WTC11 (cell line): Measurements from ENCODE around the gene ANGEL1. TPM values are rescaled to one million over a fixed set of nuclear protein-coding genes. Genes with fewer than 3 reads are reported as not detected.

ENCODE experiments used
- ATAC-seq: fragments of 200-7000 bp; cut with Tn5 transposase; 2 replicates; pipeline ENCODE4 v1.10.0; 2021; ENCODE audit warnings: mild to moderate bottlenecking, moderate library complexity
- CTCF ChIA-PET: fragments of 300-600 bp; sonication (Branson Sonifier 250); formaldehyde crosslinking; loops from one replicate; lab custom pipeline; 2021; ENCODE audit warnings: antibody characterized with exemption; lab: Charles Lee
- POLR2A ChIA-PET: fragments of 350-600 bp; sonication (Branson Sonifier 250); formaldehyde crosslinking; loops from one replicate; lab custom pipeline; 2021; ENCODE audit warnings: antibody characterized with exemption; lab: Charles Lee
- DNase-seq: peaks from one replicate; pipeline ENCODE4 v3.0.0; 2021; ENCODE audit warnings: low spot score
- H3K27ac Mint-ChIP-seq: 2 replicates; pipeline ENCODE4 v1.8.0; 2021; ENCODE audit warnings: mixed read lengths
- H3K27me3 Mint-ChIP-seq: 2 replicates; pipeline ENCODE4 v1.8.0; 2021; ENCODE audit warnings: low read depth, mild to moderate bottlenecking, moderate library complexity, mixed read lengths
- H3K36me3 Mint-ChIP-seq: 2 replicates; pipeline ENCODE4 v1.8.0; 2021; ENCODE audit warnings: mixed read lengths
- H3K4me1 Mint-ChIP-seq: 2 replicates; pipeline ENCODE4 v1.8.0; 2022; ENCODE audit warnings: mixed read lengths
- H3K4me3 Mint-ChIP-seq: 2 replicates; pipeline ENCODE4 v1.8.0; 2021; ENCODE audit warnings: mild to moderate bottlenecking, moderate library complexity, mixed read lengths
- H3K9me3 Mint-ChIP-seq: 2 replicates; pipeline ENCODE4 v1.8.0; 2021; ENCODE audit warnings: mixed read lengths
- ATF6 ChIP-seq: sonication (generic); formaldehyde crosslinking; IDR thresholded peaks from 2 replicates; pipeline ENCODE4 v1.8.1; 2023; ENCODE audit warnings: mild to moderate bottlenecking, missing genetic modification reagents
- EMX1 ChIP-seq: fragments of 250-450 bp; sonication (Bioruptor Pico); IDR thresholded peaks from 2 replicates; pipeline ENCODE4 v1.8.0; 2021; ENCODE audit warnings: mild to moderate bottlenecking
- HMGXB4 ChIP-seq: sonication (generic); formaldehyde crosslinking; IDR thresholded peaks from 2 replicates; pipeline ENCODE4 v1.8.1; 2023; ENCODE audit warnings: mild to moderate bottlenecking, moderate library complexity, missing genetic modification reagents
- JUN ChIP-seq: sonication (generic); formaldehyde crosslinking; IDR thresholded peaks from 2 replicates; pipeline ENCODE4 v1.8.0; 2023; ENCODE audit warnings: mild to moderate bottlenecking, missing genetic modification reagents
- MAX ChIP-seq: sonication (generic); formaldehyde crosslinking; IDR thresholded peaks from 2 replicates; pipeline ENCODE4 v1.8.0; 2022; ENCODE audit warnings: mild to moderate bottlenecking, missing genetic modification reagents
- MXD4 ChIP-seq: fragments of 250-450 bp; sonication (Bioruptor Pico); IDR thresholded peaks from 2 replicates; pipeline ENCODE4 v1.8.0; 2021; ENCODE audit warnings: mild to moderate bottlenecking, moderate library complexity, borderline replicate concordance
- NFE2L1 ChIP-seq: sonication (generic); formaldehyde crosslinking; IDR thresholded peaks from 2 replicates; pipeline ENCODE4 v1.8.1; 2023; ENCODE audit warnings: missing genetic modification reagents
- NR2C2 ChIP-seq: sonication (generic); formaldehyde crosslinking; IDR thresholded peaks from 2 replicates; pipeline ENCODE4 v1.8.0; 2022; ENCODE audit warnings: mild to moderate bottlenecking, missing genetic modification reagents
- OVOL2 ChIP-seq: fragments of 250-450 bp; sonication (Bioruptor Pico); IDR thresholded peaks from 2 replicates; pipeline ENCODE4 v1.9.0; 2021; ENCODE audit warnings: mild to moderate bottlenecking, borderline replicate concordance
- PRDM15 ChIP-seq: sonication (generic); formaldehyde crosslinking; IDR thresholded peaks from 2 replicates; pipeline ENCODE4 v1.8.0; 2022; ENCODE audit warnings: missing genetic modification reagents
- RELA ChIP-seq: sonication (generic); formaldehyde crosslinking; IDR thresholded peaks from 2 replicates; pipeline ENCODE4 v1.8.1; 2022; ENCODE audit warnings: missing genetic modification reagents, mild to moderate bottlenecking, borderline replicate concordance
- SOX15 ChIP-seq: fragments of 250-450 bp; sonication (Bioruptor Pico); IDR thresholded peaks from 2 replicates; pipeline ENCODE4 v1.9.0; 2021; ENCODE audit warnings: mild to moderate bottlenecking
- SP1 ChIP-seq: sonication (generic); formaldehyde crosslinking; conservative IDR thresholded peaks from 2 replicates; pipeline ENCODE4 v1.8.1; 2022; ENCODE audit warnings: missing genetic modification reagents
- TEAD1 ChIP-seq: sonication (generic); formaldehyde crosslinking; IDR thresholded peaks from 2 replicates; pipeline ENCODE4 v1.8.0; 2022; ENCODE audit warnings: mild to moderate bottlenecking, missing genetic modification reagents
- TP53 ChIP-seq: sonication (generic); formaldehyde crosslinking; IDR thresholded peaks from 2 replicates; pipeline ENCODE4 v1.8.1; 2023; ENCODE audit warnings: mild to moderate bottlenecking, missing genetic modification reagents
- USF1 ChIP-seq: sonication (generic); formaldehyde crosslinking; IDR thresholded peaks from 2 replicates; pipeline ENCODE4 v1.8.0; 2022; ENCODE audit warnings: mild to moderate bottlenecking, missing genetic modification reagents
- ZNF138 ChIP-seq: sonication (generic); formaldehyde crosslinking; conservative IDR thresholded peaks from 2 replicates; pipeline ENCODE4 v1.8.1; 2022; ENCODE audit warnings: mild to moderate bottlenecking, moderate library complexity, missing genetic modification reagents
- ZNF232 ChIP-seq: sonication (generic); formaldehyde crosslinking; IDR thresholded peaks from 2 replicates; pipeline ENCODE4 v1.8.0; 2022; ENCODE audit warnings: mild to moderate bottlenecking, missing genetic modification reagents
- ZNF281 ChIP-seq: sonication (generic); formaldehyde crosslinking; IDR thresholded peaks from 2 replicates; pipeline ENCODE4 v1.8.0; 2023; ENCODE audit warnings: mild to moderate bottlenecking, missing genetic modification reagents
- total RNA-seq: library from RNA; stranded (reverse); gene quantifications from 3 replicates; pipeline ENCODE4 v1.2.3, GENCODE V29; 2021

ANGEL1 gene
- total RNA-seq, 1 experiment from 2014 or later = 29.7 TPM

GRCh38 chr14:76761136-76761959 is 51.3 kb downstream of the ANGEL1 start, which contains the start of gene VASH1 (continued):
- TF ChIP-seq PRDM15 (peak; percentile 16; the same call in 1 of the 2 replicates), RELA (CRISPR knock-in tag) (peak; percentile 26; the same call in 1 of the 2 replicates), OVOL2 (CRISPR knock-in tag) (no peak), USF1 (CRISPR knock-in tag) (no peak), NR2C2 (CRISPR knock-in tag) (no peak), SOX15 (no peak), MXD4 (CRISPR knock-in tag) (no peak), TEAD1 (no peak), EMX1 (CRISPR knock-in tag) (no peak), ZNF138 (CRISPR knock-in tag) (no peak), JUN (no peak), ATF6 (CRISPR knock-in tag) (no peak), TP53 (CRISPR knock-in tag) (no peak)

- H3K36me3 Mint-ChIP-seq = no peaks in the 10 kb centered on the region
- peaks cover 15% of the 10 kb centered on the region for H3K4me1 Mint-ChIP-seq
- peaks cover 75% of the 10 kb centered on the region for H3K27me3 Mint-ChIP-seq
- H3K27ac Mint-ChIP-seq = no peak overlapping the region
- H3K4me3 Mint-ChIP-seq = peak overlapping the region; percentile 76
- ChIA-PET POLR2A (interaction anchor here (0.5 kb wide), 1 partner anchor 268 kb away, joined by 5 read pairs; no protein-coding TSS in a partner anchor), CTCF (interaction anchor here (1.2 to 1.8 kb wide), 6 partner anchors 10 to 50 kb away, joined by 4 to 9 read pairs (median 4); no protein-coding TSS in a partner anchor)
- no peak for ATAC-seq
- DNase-seq = peak; percentile 9
- no peaks in the 10 kb centered on the region for H3K9me3 Mint-ChIP-seq
- no peak for TF ChIP-seq MAX (CRISPR knock-in tag)
- TF ChIP-seq HMGXB4 (CRISPR knock-in tag) = no peak
- TF ChIP-seq ZNF232 = no peak
- no peak for TF ChIP-seq NFE2L1 (CRISPR knock-in tag)
- TF ChIP-seq PRDM15 = no peak
- TF ChIP-seq SP1 = no peak
- TF ChIP-seq ZNF281 (CRISPR knock-in tag) = no peak
- no peak for TF ChIP-seq JUN
These were observed 52.1 kb downstream of the ANGEL1 start for GRCh38 chr14:76760331-76761135.
